ENCODE measurements around the gene SIAH3. TPM values are rescaled to one million over a fixed set of nuclear protein-coding genes. Genes with fewer than 3 reads are reported as not detected.

The SIAH3 gene
- total RNA-seq, 5 donors from 2014 or later (not counting 1 experiment from before 2014, with no cell fraction given): 0.19 to 4.8 (median 2.4) TPM

- H3K27ac ChIP-seq (ENCODE audit: low read length): no peak overlapping the region
- Mint-ChIP-seq H3K36me3 (no peaks in the 10 kb centered on the region), H3K27me3 (peaks cover 9 to 10% of the 10 kb centered on the region in 2 donors), H3K4me3 (no peak overlapping the region), H3K27ac (no peak overlapping the region), H3K4me1 (no peaks in the 10 kb centered on the region), H3K9me3 (no peaks in the 10 kb centered on the region)
- no CpG with 5 or more reads among the region's 5 CpGs for WGBS (ENCODE audit: insufficient coverage)
- H3K4me1 ChIP-seq (ENCODE audit: control insufficient read depth in 1 of 2, extremely low read depth in 1 of 2, insufficient read depth in 2 of 2, low read length in 2 of 2): no peaks in the 10 kb centered on the region
- H3K27me3 ChIP-seq (replicated peaks in 1 of 2; ENCODE audit: control insufficient read depth in 2 of 2, extremely low read depth in 1 of 2, insufficient read depth in 2 of 2, low read length in 1 of 2): no peaks in the 10 kb centered on the region
- ChIA-PET POLR2A (no interaction called here), CTCF (interaction anchor here (0.6 to 0.7 kb wide), 2 partner anchors 73 to 110 kb away, joined by 3 read pairs; no protein-coding TSS in a partner anchor)
- H3K9me3 ChIP-seq: no peaks in the 10 kb centered on the region
- no peaks in the 10 kb centered on the region for H3K36me3 ChIP-seq (ENCODE audit: control insufficient read depth in 2 of 2, extremely low read depth in 1 of 2, insufficient read depth in 1 of 2, low read length in 1 of 2)
- no peak for DNase-seq
- no peak overlapping the region for H3K4me3 ChIP-seq (ENCODE audit: control insufficient read depth in 1 of 2, extremely low read depth in 1 of 2, low read length in 1 of 2)
- no peak for ATAC-seq (replicated peaks in 1 of 4)
Observed at GRCh38 chr13:45732916-45733315, 118.6 kb downstream of the SIAH3 start.

DNA sequence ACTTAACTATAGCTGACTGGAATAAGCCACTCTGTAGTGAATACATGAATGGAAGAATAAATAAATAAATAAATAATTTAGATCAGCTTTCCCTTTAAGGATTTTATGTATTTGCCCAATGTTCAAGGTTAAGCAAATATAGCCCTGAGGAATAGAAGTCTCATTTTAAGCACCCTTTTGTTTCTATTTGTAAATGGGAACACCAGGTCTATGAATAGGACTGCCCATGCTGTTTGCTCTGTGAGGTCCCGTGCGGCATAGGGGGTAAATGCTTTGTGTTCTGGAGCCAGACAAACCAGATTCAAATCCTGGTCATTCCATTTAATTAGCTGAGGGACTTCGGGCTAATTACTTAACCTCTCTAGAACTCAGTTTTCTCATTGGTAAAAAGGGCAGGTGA, 120.1 kb downstream of the SIAH3 start:
- no CpG with 5 or more reads among the region's 3 CpGs for WGBS (ENCODE audit: insufficient coverage)
- no peaks in the 10 kb centered on the region for H3K4me1 Mint-ChIP-seq
- no peak overlapping the region for H3K4me3 Mint-ChIP-seq
- H3K4me1 ChIP-seq (ENCODE audit: control insufficient read depth in 1 of 2, extremely low read depth in 1 of 2, insufficient read depth in 2 of 2, low read length in 2 of 2): no peaks in the 10 kb centered on the region
- H3K9me3 ChIP-seq: no peaks in the 10 kb centered on the region
- ChIA-PET POLR2A (interaction anchor here in 1 of 2 donors (0.6 kb wide), 1 partner anchor 669 kb away, joined by 3 read pairs; no protein-coding TSS in a partner anchor), CTCF (no interaction called here)
- no peaks in the 10 kb centered on the region for H3K9me3 Mint-ChIP-seq
- no peak overlapping the region for H3K27ac ChIP-seq (ENCODE audit: low read length)
- DNase-seq (no peak), ATAC-seq (replicated peaks in 1 of 4) (no peak)
- H3K36me3 ChIP-seq (ENCODE audit: control insufficient read depth in 2 of 2, extremely low read depth in 1 of 2, insufficient read depth in 1 of 2, low read length in 1 of 2): no peaks in the 10 kb centered on the region
- no peak overlapping the region for H3K4me3 ChIP-seq (ENCODE audit: control insufficient read depth in 1 of 2, extremely low read depth in 1 of 2, low read length in 1 of 2)
- no peaks in the 10 kb centered on the region for H3K27me3 ChIP-seq (replicated peaks in 1 of 2; ENCODE audit: control insufficient read depth in 2 of 2, extremely low read depth in 1 of 2, insufficient read depth in 2 of 2, low read length in 1 of 2)
- H3K27ac Mint-ChIP-seq: no peak overlapping the region
- no peaks in the 10 kb centered on the region for H3K36me3 Mint-ChIP-seq
- H3K27me3 Mint-ChIP-seq: peaks cover 10 to 11% of the 10 kb centered on the region in 2 donors

DNA sequence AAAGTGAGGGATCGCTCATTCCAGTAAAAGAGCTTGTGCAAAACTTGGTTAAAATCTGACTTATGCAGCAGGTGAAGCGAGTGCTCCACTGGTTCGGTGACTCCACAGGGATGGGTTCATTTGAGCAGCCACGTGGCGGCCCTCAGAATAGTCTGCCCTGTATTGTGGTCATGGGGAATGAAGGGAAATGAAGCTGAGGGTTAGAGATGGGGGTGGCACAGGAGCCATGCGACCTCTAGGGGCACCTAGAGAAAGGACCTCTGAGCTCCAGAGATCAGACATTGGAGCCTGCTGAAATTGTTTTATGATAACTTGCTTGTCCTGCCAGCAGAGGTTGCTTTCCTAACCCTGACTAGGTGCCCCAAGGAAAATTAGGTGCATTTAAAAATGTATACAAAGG, 122.8 kb downstream of the SIAH3 start:
- Histone ChIP-seq H3K9me3 (no peaks in the 10 kb centered on the region), H3K27ac (ENCODE audit: low read length) (no peak overlapping the region), H3K27me3 (replicated peaks in 1 of 2; ENCODE audit: control insufficient read depth in 2 of 2, extremely low read depth in 1 of 2, insufficient read depth in 2 of 2, low read length in 1 of 2) (no peaks in the 10 kb centered on the region), H3K36me3 (ENCODE audit: control insufficient read depth in 2 of 2, extremely low read depth in 1 of 2, insufficient read depth in 1 of 2, low read length in 1 of 2) (no peaks in the 10 kb centered on the region), H3K4me3 (ENCODE audit: control insufficient read depth in 1 of 2, extremely low read depth in 1 of 2, low read length in 1 of 2) (no peak overlapping the region), H3K4me1 (ENCODE audit: control insufficient read depth in 1 of 2, extremely low read depth in 1 of 2, insufficient read depth in 2 of 2, low read length in 2 of 2) (no peaks in the 10 kb centered on the region)
- ChIA-PET CTCF (no interaction called here), POLR2A (no interaction called here)
- ATAC-seq (replicated peaks in 1 of 4) (no peak), DNase-seq (no peak)
- Mint-ChIP-seq H3K36me3 (no peaks in the 10 kb centered on the region), H3K27me3 (peaks cover 4 to 11% of the 10 kb centered on the region in 2 donors), H3K27ac (no peak overlapping the region), H3K4me3 (no peak overlapping the region), H3K9me3 (no peaks in the 10 kb centered on the region), H3K4me1 (no peaks in the 10 kb centered on the region)
- WGBS (ENCODE audit: insufficient coverage): 65% methylated on average over 6 of the region's 6 CpGs

Other genes with a start within 250 kb of the SIAH3 start
- gene ERICH6B, start 236.0 kb downstream of the SIAH3 start, total RNA-seq: not detected
- gene CBY2, start 149.4 kb downstream of the SIAH3 start, total RNA-seq: under 1 TPM in 4 of 5 donors, not detected in 1; 0.22 to 0.75 (median 0.56) TPM
- 10 to 100 TPM; 41.9 to 61.5 (median 58.4) TPM for gene ZC3H13, start 201.0 kb upstream of the SIAH3 start, total RNA-seq